ENCODE results near the gene HNF4A. TPM values are rescaled to one million over a fixed set of nuclear protein-coding genes. Genes with fewer than 3 reads are reported as not detected.

Gene HNF4A
- total RNA-seq, 1 experiment from 2014 or later, result not detected

- DNase-seq (ENCODE audit: low read depth), result no peak
These were observed 68.6 kb downstream of the HNF4A start for GRCh38 chr20:44424039-44424495.

GRCh38 chr20:44425923-44426322 is 70.4 kb downstream of the HNF4A start:
- DNase-seq (ENCODE audit: low read depth), result no peak

DNA sequence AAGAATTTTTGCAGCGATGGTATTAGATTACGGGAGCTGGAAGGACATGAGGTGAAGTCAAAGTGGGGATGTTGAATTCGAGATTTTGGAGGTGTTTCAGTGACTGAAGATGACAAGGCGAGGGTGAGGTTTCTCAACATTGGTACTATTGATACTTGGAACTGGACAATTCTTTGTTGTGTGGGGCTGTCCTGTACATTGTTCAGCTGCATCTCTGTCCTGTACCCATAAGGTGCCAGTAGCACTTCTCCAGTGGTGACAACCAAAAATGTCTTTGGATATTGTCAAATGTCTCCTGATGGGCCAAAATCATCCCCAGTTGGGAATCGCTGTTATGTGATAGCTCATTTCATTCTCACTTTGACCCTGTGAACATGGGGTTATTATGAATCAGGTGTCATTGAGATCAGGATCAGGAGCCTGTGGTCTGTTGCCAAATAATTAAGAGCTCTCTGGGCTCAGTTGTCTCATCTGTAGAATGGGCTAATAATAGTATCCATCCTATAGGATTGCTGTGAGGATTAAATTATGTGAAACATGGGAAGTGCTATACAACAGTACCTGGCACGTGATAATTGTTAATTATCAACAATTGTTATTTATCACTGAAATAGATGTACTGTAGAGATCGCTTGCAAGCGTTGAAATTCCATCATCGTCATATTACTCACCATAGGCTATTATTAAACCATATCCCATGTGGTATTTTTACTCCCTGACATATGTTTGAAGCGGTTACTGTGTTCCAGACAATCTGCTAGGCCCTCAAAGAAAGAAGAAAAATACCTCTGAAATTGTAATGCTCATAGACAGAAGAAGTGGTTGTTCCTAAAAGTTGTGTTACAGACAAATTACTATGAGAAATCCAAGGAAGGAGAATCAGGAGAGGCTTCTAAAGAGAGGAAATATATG is 71.6 kb downstream of the HNF4A start:
- no peak for DNase-seq (ENCODE audit: low read depth)

DNA sequence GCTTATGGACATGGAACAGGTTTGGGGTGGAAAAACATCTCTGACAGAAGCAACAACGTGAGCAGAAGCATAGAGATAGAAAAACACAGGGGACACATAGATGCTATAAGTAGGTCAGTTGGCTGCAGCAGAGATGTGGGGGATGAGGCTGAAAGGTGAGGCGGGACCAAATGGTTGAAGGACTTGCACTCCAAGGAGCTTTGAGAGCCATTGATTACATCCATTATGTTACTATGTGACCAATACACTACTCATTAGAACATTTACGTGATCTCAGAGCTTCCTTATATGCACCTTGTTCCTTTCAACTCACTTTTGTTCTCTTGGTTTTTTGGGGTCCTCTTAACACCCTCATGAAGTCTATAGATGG is 72.3 kb downstream of the HNF4A start:
- no peak for DNase-seq (ENCODE audit: low read depth)

- no peak for DNase-seq (ENCODE audit: low read depth)
These were observed 72.9 kb downstream of the HNF4A start for GRCh38 chr20:44428174-44429016.

DNA sequence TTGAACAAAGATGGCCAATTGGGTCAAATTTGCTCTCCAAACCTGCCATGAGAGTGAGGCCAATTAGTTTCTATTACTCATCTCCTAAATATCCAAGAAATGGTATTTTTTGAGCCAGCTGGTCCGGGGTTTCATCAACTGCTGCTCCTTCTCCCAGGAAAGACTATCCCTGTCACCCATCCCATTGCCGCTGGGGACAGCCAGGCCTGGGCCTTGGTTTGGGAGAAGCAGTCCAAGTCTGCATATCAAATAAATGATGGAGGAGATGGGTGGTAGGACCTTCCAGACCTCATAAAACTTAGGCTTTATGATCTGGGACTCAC is 73.5 kb downstream of the HNF4A start:
- peak; percentile 16 for DNase-seq (ENCODE audit: low read depth)

GRCh38 chr20:44429419-44430269 is 74.1 kb downstream of the HNF4A start:
- DNase-seq (ENCODE audit: low read depth), result no peak

- DNase-seq (ENCODE audit: low read depth), result no peak
These were observed 75.0 kb downstream of the HNF4A start for GRCh38 chr20:44430270-44431065.

- no peak for DNase-seq (ENCODE audit: low read depth)
These were observed 75.6 kb downstream of the HNF4A start for GRCh38 chr20:44431118-44431501.

DNA sequence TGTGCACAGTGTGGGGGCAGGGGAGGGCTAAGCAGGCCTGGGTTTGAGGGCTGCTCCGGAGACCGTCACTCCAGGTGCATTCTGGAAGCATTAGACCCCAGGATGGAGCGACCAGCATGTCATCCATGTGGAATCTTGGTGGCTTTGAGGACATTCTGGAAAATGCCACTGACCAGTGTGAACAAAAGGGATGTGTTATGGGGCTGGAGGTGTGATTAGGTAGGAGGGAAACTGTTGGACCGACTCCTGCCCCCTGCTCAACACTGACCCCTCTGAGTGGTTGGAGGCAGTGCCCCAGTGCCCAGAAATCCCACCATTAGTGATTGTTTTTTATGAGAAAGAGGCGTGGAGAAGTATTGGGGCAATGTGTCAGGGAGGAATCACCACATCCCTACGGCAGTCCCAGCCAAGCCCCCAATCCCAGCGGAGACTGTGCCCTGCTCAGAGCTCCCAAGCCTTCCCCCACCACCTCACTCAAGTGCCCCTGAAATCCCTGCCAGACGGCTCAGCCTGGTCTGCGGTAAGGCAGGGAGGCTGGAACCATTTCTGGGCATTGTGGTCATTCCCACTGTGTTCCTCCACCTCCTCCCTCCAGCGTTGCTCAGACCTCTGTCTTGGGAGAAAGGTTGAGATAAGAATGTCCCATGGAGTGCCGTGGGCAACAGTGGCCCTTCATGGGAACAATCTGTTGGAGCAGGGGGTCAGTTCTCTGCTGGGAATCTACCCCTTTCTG is 76.2 kb downstream of the HNF4A start:
- DNase-seq (ENCODE audit: low read depth), result no peak

- DNase-seq (ENCODE audit: low read depth), result no peak
These were observed 77.4 kb downstream of the HNF4A start for GRCh38 chr20:44432618-44433577.

DNA sequence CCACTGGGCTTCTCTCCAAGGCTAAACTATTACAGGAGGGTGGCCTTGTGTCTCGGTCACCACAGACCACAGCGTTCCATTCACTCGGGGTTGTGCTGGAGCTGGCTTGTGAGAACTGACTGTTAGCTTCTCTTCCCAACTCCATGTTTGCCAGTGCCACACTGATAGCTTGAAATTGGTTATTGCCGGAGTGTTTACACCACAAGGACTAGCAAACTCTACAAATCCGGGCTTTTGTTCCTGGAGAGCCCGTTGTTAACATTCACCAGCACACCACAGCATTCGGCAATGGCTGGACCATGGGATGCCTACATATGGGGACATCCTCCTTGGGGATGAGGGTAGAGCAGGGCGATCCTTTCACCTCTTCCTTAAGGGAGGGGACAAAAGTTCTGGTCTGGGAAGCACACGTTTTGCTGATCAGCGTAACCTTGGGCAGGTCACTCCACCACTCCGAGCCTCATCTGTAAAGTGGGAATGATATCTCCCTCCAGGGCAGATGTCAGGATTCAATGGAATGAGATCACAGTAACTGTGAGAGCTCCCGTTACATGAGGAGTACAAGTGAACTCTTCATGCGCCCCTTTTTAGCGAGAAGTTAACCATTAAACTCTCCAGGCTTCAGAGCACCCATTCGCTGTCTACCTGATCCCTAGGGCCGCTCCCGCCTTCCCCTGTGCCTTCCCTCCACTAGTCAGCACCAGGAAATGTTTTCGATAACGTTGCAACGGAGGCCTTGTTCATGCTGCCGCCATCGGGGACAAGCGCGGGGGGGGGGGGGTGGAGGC is 78.4 kb downstream of the HNF4A start:
- DNase-seq (ENCODE audit: low read depth), result no peak

GRCh38 chr20:44435630-44436335 is 80.3 kb downstream of the HNF4A start:
- DNase-seq (ENCODE audit: low read depth), result peak; percentile 17

DNA sequence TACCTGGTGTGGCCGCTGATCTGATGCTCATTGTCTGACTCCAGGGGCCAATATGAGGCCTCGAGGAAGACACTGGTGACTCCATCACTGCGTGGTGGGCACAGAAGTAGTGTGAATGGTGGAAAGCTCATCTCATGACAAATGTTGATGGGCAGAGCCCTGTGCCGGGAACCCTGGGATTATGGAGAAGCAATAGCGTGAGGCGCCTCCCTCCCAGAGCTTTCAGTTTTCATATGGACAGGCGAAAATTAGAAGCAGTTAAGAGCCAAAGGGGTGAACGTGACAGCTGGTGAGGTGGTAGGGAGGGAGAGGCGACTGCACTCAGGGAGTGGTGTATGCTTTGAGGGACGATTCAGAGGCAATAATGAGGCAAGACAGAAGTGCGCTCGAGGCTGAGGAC is 80.9 kb downstream of the HNF4A start:
- no peak for DNase-seq (ENCODE audit: low read depth)

- DNase-seq (ENCODE audit: low read depth), result no peak
These were observed 82.0 kb downstream of the HNF4A start for GRCh38 chr20:44437497-44437896.

GRCh38 chr20:44438782-44439181 is 83.3 kb downstream of the HNF4A start:
- no peak for DNase-seq (ENCODE audit: low read depth)

GRCh38 chr20:44439318-44439717 is 83.8 kb downstream of the HNF4A start:
- no peak for DNase-seq (ENCODE audit: low read depth)

Measured in LHCN-M2 (cell line).